HFF-Myc (cell line): ENCODE results near the gene MYH6.

Source experiments
- DNase-seq: peaks from one replicate; pipeline ENCODE4 v3.0.0-alpha.2; 2011; ENCODE audit warnings: low read depth; ENCODE audit errors: extremely low read depth
- H3K4me3 ChIP-seq: replicated peaks from 2 replicates; pipeline ENCODE4 v1.5.1; 2011; ENCODE audit warnings: low read depth, mild to moderate bottlenecking, control low read depth, low read length
- CTCF ChIP-seq: IDR thresholded peaks from 2 replicates; pipeline ENCODE4 v1.5.1; 2012; ENCODE audit warnings: mild to moderate bottlenecking, low read depth, low read length, control low read depth; ENCODE audit errors: missing control alignments

The MYH6 gene

GRCh38 chr14:23366426-23366921 lies 41.6 kb downstream of the MYH6 start:
- H3K4me3 ChIP-seq = peak overlapping the region; percentile 53
- DNase-seq = no peak
- TF ChIP-seq CTCF = no peak

GRCh38 chr14:23365732-23366425 lies 42.2 kb downstream of the MYH6 start:
- no peak for TF ChIP-seq CTCF
- DNase-seq = peak; percentile 38
- H3K4me3 ChIP-seq = peak overlapping the region; percentile 53

GRCh38 chr14:23365036-23365731 lies 42.9 kb downstream of the MYH6 start, which contains the start of gene EFS:
Gene EFS (minus strand): TSS chr14:23365172. CDS start chr14:23365025, 147 bp downstream.
- no peak for DNase-seq
- no peak for TF ChIP-seq CTCF
- peak within 1 kb of the TSS; percentile 53 for H3K4me3 ChIP-seq

- TF ChIP-seq CTCF = no peak
- no peak for DNase-seq
- H3K4me3 ChIP-seq = peak overlapping the region; percentile 53
These were observed 43.7 kb downstream of the MYH6 start for GRCh38 chr14:23364164-23365035.

GRCh38 chr14:23362200-23362599 lies 45.9 kb downstream of the MYH6 start:
- TF ChIP-seq CTCF = no peak

GRCh38 chr14:23361763-23362162 lies 46.3 kb downstream of the MYH6 start:
- H3K4me3 ChIP-seq = no peak overlapping the region
- DNase-seq = no peak
- no peak for TF ChIP-seq CTCF

More at GRCh38 chr14:23362200-23362599, 45.9 kb downstream of the MYH6 start:
- no peak overlapping the region for H3K4me3 ChIP-seq
- no peak for DNase-seq
